Activated naive CD4-positive, alpha-beta T cell treated with anti-CD3 and anti-CD28 coated beads for 36 hours (primary cell): ENCODE measurements around the gene CFAP46. TPM values are rescaled to one million over a fixed set of nuclear protein-coding genes. Genes with fewer than 3 reads are reported as not detected.
"Not testable (repeated sequence)": the region's sequence is repeated elsewhere in the genome, so short reads cannot be mapped to it uniquely, and the experiment has no call there.

Experiments used
- CTCF ChIA-PET: fragments of 350-600 bp; sonication (Branson Sonifier 250); formaldehyde crosslinking; loops from one replicate; lab custom pipeline; 2021; ENCODE audit warnings: antibody characterized with exemption; lab: Charles Lee
- DNase-seq: peaks from one replicate; pipeline ENCODE4 v3.0.0-alpha.2; 2020
- H3K27ac Mint-ChIP-seq: one replicate; pipeline ENCODE4 v1.8.0; 2021; ENCODE audit warnings: mild to moderate bottlenecking, mixed read lengths
- H3K27me3 Mint-ChIP-seq: one replicate; pipeline ENCODE4 v1.8.0; 2021; ENCODE audit warnings: low read depth, mixed read lengths
- H3K36me3 Mint-ChIP-seq: one replicate; pipeline ENCODE4 v1.8.0; 2021; ENCODE audit warnings: low read depth, mixed read lengths
- H3K4me1 Mint-ChIP-seq: one replicate; pipeline ENCODE4 v1.8.0; 2021; ENCODE audit warnings: low read depth, mixed read lengths
- H3K4me3 Mint-ChIP-seq: one replicate; pipeline ENCODE4 v1.8.0; 2021; ENCODE audit warnings: mild to moderate bottlenecking, moderate library complexity, mixed read lengths
- H3K9me3 Mint-ChIP-seq: one replicate; pipeline ENCODE4 v1.8.0; 2021; ENCODE audit warnings: mixed read lengths
- intact Hi-C: fragments of 100-400 bp; cut with micrococcal nuclease; formaldehyde crosslinking; loops from one replicate; pipeline ENCODE4 v1.15.1; 2023
- total RNA-seq, 2 experiments: library from RNA; stranded (reverse); gene quantifications; one replicate each; pipeline ENCODE4 v1.2.3, GENCODE V29; 2021

CFAP46 gene
- total RNA-seq, 2 experiments from 2014 or later, result not detected

DNA sequence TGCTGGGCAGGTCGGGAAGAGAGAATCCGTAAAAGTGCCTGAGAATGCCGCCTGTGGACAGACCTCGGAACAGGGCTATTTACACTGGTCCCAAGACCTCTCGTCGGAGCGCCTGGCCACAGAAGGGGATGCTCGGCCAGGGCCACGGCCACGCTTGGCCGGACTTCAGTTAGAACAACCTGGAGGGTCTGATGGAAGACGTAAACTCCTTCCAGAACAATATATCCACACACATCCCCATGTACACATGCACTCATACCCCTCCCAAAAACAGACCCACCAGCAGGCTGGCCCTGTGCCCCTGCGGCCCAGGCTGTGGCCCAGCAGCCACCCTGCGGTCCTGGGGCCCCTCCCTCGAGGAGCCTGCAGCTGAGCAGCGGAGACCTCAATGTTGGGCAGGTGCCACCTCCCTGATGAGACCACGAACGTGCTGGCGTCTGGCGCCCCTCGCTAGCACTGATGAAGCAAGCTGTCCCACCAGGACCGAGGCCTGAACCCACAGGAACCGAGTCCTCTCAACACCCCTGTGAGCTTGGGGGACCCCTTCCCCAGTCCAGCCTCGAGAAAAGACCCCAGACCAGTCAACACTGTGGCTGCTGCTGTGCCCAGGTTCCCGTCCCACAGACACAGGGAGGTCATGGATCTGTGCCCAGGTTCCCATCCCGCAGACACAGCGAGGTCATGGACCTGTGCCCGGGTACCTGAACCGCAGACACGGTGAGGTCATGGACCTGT, 8.9 kb downstream of the CFAP46 start:
- H3K36me3 Mint-ChIP-seq, result no peaks in the 10 kb centered on the region
- H3K4me1 Mint-ChIP-seq, result peaks cover 25% of the 10 kb centered on the region
- CTCF ChIA-PET, result no interaction called here
- DNase-seq, result no peak
- peaks cover 9% of the 10 kb centered on the region for H3K9me3 Mint-ChIP-seq
- H3K4me3 Mint-ChIP-seq, result no peak overlapping the region
- no peaks in the 10 kb centered on the region for H3K27me3 Mint-ChIP-seq
- intact Hi-C loops, result loop anchor here (5.0 to 10.0 kb wide), 2 partner anchors 344 to 461 kb away; partner anchors contain the start of genes ADAM8 and MTG1
- no peak overlapping the region for H3K27ac Mint-ChIP-seq

DNA sequence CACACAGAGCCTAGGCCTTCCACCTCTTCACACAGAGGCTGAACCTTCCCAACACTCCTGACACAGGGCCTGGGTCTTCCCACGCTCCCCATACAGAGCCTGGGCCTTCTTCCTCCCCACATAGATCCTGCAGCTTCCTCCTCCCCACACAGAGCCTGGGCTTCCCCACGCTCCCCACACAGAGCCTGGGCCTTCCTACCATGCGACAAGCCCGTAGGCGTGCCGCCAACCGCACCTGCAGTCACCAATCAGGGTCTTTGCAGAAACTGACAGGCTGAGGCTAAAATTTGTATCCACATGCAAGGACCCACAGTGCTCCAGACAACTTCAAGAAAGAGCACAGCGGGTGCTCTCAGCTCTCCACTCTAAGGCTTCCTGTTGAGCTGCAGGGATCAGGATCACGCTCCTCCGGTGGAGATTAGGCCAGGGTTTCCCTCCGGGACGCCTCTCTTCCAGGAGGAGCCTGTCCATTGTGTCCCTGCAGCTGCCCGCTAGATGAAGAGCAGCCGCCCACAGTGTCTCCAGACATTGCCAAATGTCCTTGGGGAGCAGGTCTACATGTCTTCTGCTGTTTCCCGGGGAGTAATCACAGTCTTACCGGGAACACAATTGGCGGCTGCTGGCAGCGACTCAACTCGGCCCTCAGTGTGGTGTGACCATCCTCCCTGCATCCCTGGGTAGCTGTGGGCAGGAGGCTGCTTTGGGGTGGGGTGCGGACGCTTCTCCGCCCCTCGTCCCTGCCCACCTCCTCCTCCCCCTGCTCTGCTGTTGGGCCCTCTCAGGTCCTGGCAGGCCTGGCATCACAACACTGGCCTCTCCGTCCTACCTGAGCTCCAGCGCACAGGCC, 9.7 kb downstream of the CFAP46 start:
- Mint-ChIP-seq H3K4me3 (no peak overlapping the region), H3K27ac (peak overlapping the region; percentile 76), H3K4me1 (peaks cover 25% of the 10 kb centered on the region), H3K36me3 (no peaks in the 10 kb centered on the region), H3K27me3 (no peaks in the 10 kb centered on the region), H3K9me3 (peaks cover 9% of the 10 kb centered on the region)
- CTCF ChIA-PET, result no interaction called here
- intact Hi-C loops, result loop anchor here (5.0 to 10.0 kb wide), 2 partner anchors 345 to 462 kb away; partner anchors contain the start of genes ADAM8 and MTG1
- DNase-seq, result no peak

DNA sequence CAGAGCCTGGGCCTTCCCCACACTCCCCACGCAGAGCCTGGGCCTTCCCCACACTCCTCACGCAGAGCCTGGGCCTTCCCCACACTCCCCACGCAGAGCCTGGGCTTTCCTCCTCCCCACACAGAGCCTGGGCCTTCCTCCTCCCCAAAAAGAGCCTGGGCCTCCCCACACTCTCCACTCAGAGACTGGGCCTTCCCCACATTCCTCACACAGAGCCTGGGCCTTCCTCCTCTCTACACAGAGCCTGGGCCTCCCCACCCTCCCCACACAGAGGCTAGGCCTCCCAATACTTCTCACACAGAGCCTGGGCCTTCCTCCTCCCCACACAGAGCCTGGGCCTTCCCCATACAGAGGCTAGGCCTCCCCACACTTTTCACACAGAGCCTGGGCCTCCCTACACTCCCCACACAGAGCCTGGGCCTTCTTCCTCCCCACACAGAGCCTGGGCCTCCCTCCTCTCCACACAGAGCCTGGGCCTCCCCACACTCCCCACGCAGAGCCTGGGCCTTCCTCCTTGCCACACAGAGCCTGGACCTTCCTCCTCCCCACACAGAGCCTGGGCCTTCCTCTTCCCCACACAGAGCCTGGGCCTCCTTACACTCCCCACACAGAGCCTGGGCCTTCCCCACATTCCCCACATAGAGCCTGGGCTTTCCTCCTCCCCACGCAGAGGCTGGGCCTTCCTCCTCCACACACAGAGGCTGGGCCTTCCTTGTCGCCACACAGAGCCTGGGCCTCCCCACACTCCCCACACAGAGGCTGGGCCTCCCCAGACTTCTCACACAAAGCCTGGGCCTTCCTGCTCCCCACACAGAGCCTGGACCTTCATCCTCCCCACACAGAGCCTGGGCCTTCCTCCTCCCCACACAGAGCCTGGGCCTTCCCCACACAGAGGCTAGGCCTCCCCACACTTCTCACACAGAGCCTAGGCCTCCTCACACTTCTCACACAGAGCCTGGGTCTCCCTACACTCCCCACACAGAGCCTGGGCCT, 10.8 kb downstream of the CFAP46 start:
- intact Hi-C loops, result loop anchor here (2.0 to 10.0 kb wide), 3 partner anchors 327 to 463 kb away; partner anchors contain the start of genes ADAM8 and MTG1

DNA sequence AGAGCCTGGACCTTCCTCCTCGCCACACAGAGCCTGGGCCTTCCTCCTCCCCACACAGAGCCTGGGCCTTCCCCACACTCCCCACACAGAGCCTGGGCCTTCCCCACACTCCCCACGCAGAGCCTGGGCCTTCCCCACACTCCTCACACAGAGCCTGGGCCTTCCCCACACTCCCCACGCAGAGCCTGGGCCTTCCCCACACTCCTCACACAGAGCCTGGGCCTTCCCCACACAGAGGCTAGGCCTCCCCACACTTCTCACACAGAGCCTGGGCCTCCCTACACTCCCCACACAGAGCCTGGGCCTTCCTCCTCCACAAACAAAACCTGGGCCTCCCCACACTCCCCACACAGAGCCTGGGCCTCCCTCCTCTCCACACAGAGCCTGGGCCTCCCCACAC, 11.7 kb downstream of the CFAP46 start:
- DNase-seq, result peak; percentile 75
- H3K36me3 Mint-ChIP-seq, H3K27me3 Mint-ChIP-seq, CTCF ChIA-PET, H3K4me3 Mint-ChIP-seq, H3K9me3 Mint-ChIP-seq: not testable (repeated sequence)
- peak overlapping the region; percentile 56 for H3K27ac Mint-ChIP-seq
- intact Hi-C loops, result loop anchor here (1.0 to 10.0 kb wide), 4 partner anchors 32 to 464 kb away; partner anchors contain the start of genes ADAM8 and MTG1
- peaks cover 25% of the 10 kb centered on the region for H3K4me1 Mint-ChIP-seq

More for the DNA sequence above, 10.8 kb downstream of the CFAP46 start:
- H3K9me3 Mint-ChIP-seq, H3K27me3 Mint-ChIP-seq, H3K4me3 Mint-ChIP-seq, CTCF ChIA-PET, H3K36me3 Mint-ChIP-seq: not testable (repeated sequence)
- Mint-ChIP-seq H3K4me1 (peaks cover 25% of the 10 kb centered on the region), H3K27ac (peak overlapping the region; percentile 76)
- DNase-seq, result peak; percentile 74

DNA sequence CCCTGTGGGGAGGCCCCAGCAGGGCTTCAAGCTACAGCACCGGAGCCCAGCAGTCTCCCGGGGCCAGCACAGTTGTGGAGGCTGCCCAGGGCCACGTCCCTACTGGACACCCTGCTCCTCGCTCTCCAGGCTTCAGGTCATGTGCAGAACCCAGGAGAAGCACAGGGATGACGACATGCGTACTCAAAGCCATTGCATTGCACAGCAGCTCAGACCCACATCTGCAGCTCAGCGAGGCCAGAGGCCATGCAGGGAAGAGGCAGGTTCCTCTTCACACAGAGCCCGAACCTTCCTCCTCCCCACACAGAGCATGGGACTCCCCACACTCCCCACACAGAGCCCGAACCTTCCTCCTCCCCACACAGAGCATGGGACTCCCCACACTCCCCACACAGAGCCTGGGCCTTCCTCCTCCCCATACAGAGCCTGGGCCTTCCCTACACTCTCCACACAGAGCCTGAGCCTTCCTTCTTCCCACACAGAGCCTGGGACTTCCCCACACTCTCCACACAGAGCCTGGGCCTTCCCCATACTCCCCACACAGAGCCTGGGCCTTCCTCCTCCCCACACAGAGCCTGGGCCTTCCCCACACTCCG, 12.3 kb downstream of the CFAP46 start:
- no peaks in the 10 kb centered on the region for H3K36me3 Mint-ChIP-seq
- peaks cover 25% of the 10 kb centered on the region for H3K4me1 Mint-ChIP-seq
- CTCF ChIA-PET, result no interaction called here
- H3K9me3 Mint-ChIP-seq, result peaks cover 9% of the 10 kb centered on the region
- DNase-seq, result peak; percentile 56
- H3K27ac Mint-ChIP-seq, result peak overlapping the region; percentile 71
- H3K4me3 Mint-ChIP-seq, result no peak overlapping the region
- no peaks in the 10 kb centered on the region for H3K27me3 Mint-ChIP-seq
- intact Hi-C loops, result loop anchor here (1.0 to 10.0 kb wide), 4 partner anchors 32 to 465 kb away; partner anchors contain the start of genes ADAM8 and MTG1

DNA sequence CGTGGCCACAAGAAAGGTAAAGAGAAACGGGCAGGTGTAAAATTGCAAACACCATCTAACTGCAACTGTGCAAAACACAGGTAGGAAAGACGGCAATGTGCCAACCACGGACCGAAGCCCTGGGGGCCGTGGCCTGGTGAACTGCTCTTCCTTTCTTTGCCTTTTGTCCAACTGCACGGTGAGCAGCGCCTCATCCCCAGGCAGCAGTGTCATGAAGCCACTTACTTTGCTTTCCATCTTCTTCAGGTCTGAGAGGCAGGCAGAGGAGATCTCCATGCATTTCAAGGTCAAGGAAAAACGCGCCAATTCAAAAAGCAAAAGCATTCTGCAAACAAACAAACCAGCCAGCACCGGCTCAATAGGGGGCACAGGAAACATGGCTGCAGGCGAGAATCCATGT, 12.9 kb downstream of the CFAP46 start:
- no peaks in the 10 kb centered on the region for H3K27me3 Mint-ChIP-seq
- DNase-seq, result no peak
- peaks cover 25% of the 10 kb centered on the region for H3K4me1 Mint-ChIP-seq
- CTCF ChIA-PET, result no interaction called here
- no peaks in the 10 kb centered on the region for H3K36me3 Mint-ChIP-seq
- no peak overlapping the region for H3K4me3 Mint-ChIP-seq
- peak overlapping the region; percentile 3 for H3K27ac Mint-ChIP-seq
- H3K9me3 Mint-ChIP-seq, result peaks cover 9% of the 10 kb centered on the region
- intact Hi-C loops, result no loop called here

DNA sequence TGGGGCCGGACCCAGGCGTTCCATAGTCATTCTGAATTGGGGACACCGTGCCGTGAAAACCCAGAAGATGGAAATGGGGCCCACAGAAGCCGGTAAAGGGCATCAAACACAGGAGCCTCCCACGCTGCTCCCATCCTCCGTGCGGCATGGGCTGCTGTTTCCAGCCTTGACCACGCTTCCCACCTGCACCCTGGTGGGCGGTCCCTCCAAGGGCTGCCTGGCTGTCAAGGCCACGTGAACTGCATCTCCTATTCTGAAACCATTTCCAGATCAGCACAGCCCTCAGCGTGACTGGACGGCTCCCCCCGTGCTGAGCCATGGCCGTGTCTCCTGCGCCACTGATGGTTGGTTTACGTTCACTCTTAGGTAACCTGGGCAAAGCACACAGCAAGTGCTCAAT, 14.1 kb downstream of the CFAP46 start:
- Mint-ChIP-seq H3K27ac (no peak overlapping the region), H3K9me3 (peaks cover 9% of the 10 kb centered on the region), H3K27me3 (no peaks in the 10 kb centered on the region), H3K4me1 (peaks cover 25% of the 10 kb centered on the region), H3K36me3 (no peaks in the 10 kb centered on the region), H3K4me3 (no peak overlapping the region)
- no peak for DNase-seq
- intact Hi-C loops, result no loop called here
- CTCF ChIA-PET, result no interaction called here

DNA sequence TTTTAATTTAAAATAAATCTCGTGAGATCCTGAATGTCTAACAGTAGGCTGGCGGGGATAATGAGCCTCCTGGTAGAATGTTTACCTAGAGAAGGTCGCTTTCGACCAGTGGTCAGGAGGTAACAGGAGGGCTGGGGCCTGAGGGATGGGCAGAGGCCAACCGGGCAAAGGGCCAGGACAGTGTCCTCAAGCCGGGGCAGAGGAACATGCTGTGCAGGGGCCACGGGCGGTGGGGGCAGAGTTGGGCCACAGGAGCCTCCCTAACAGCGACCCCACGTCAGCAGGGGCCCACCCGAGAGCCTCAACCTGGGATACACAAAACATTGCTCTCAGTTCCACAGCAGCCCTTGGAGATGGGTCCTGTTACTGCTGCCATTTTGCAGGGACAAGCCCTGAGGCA, 14.5 kb downstream of the CFAP46 start:
- H3K27me3 Mint-ChIP-seq, result no peaks in the 10 kb centered on the region
- no peak overlapping the region for H3K4me3 Mint-ChIP-seq
- peaks cover 25% of the 10 kb centered on the region for H3K4me1 Mint-ChIP-seq
- peaks cover 9% of the 10 kb centered on the region for H3K9me3 Mint-ChIP-seq
- no peak for DNase-seq
- H3K27ac Mint-ChIP-seq, result no peak overlapping the region
- CTCF ChIA-PET, result no interaction called here
- no peaks in the 10 kb centered on the region for H3K36me3 Mint-ChIP-seq
- intact Hi-C loops, result no loop called here

DNA sequence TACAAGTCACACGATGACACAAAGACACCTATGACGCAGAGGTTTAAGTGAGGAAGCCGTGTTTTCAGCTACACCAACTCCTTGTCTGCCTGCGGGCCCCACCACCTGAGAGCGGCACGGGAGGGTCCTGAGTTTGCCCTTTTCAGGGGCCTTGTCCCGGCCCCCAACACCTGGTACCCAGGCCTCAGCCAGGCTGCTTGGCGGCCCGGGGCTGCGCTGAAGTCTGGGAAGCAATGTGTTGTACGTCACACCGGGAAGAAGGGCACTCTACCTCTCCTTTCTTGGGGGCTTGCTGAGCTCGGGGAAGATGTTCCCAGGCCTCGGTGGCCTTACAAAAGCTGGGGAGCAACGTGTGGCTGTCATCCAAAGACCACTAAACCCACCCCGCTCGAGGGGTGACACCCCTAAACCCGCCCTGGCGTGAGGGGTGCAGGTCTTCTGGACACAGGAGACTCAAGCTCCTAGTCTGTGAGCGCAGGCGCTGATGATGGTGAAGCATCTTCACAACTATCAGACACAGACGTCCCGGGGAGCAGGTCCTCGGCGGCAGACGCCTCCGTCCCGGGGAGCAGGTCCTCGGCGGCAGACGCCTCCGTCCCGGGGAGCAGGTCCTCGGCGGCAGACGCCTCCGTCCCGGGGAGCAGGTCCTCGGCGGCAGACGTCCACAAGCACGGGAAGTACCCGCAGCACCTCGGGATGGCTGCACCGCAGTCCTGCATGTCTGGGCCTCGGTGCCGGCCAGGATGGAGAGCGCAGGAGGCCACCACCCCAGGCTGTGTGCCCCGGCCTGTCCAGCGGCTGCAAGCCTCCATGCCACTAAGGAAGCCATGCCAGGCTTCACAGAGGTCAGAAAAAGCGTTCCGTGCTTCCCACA, 15.4 kb downstream of the CFAP46 start:
- Mint-ChIP-seq H3K4me1 (peaks cover 19% of the 10 kb centered on the region), H3K9me3 (peaks cover 9% of the 10 kb centered on the region), H3K27ac (no peak overlapping the region), H3K36me3 (no peaks in the 10 kb centered on the region), H3K27me3 (no peaks in the 10 kb centered on the region), H3K4me3 (no peak overlapping the region)
- intact Hi-C loops, result no loop called here
- DNase-seq, result no peak
- CTCF ChIA-PET, result no interaction called here

DNA sequence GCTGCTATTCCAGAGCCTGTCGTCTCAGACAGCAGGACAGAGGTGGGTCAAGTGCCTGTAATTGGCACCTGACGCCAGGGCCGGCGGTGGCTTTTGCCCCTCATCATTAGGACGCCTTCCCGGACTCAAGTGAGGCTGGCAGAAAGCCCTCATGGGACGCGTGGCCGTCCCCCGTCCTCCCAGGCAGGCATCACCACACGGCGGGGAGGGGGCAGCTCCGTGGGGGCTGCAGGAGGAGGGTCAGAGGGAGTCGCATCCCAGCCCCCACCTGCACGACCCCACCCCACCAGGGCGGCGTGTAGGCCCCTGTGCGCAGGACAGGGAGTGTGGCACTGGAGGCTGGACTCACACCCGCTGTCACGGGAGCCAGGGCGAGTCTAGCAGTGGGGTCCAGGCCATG, 16.3 kb downstream of the CFAP46 start:
- Mint-ChIP-seq H3K27me3 (no peaks in the 10 kb centered on the region), H3K9me3 (peaks cover 3% of the 10 kb centered on the region), H3K4me3 (no peak overlapping the region), H3K27ac (no peak overlapping the region), H3K36me3 (no peaks in the 10 kb centered on the region), H3K4me1 (peaks cover 11% of the 10 kb centered on the region)
- intact Hi-C loops, result no loop called here
- DNase-seq, result no peak
- CTCF ChIA-PET, result no interaction called here

DNA sequence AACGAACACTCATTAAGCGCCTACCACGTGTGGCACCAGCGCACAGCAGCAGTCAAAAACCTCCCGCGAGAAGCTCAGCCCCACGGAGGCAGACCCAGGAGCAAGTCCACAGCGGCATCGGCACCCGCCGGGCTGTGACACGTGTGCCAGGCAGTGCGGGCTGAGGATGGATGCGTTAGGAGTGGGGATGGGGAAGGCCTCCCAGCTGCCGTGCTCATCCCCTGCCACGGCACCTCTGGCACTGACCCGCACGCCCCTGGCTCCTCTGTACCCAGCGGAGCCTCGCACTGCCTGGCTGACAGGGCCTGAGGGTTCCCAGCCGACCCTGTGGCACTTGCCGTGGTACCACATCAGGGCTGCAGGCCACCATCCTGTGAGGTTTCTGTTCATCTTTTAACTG, 16.8 kb downstream of the CFAP46 start:
- Mint-ChIP-seq H3K27me3 (no peaks in the 10 kb centered on the region), H3K4me1 (peaks cover 11% of the 10 kb centered on the region), H3K4me3 (no peak overlapping the region), H3K36me3 (no peaks in the 10 kb centered on the region), H3K9me3 (peaks cover 3% of the 10 kb centered on the region), H3K27ac (no peak overlapping the region)
- CTCF ChIA-PET, result no interaction called here
- intact Hi-C loops, result no loop called here
- no peak for DNase-seq
